Measurements from ENCODE around the gene UPF3A.
"Not testable (repeated sequence)": the region's sequence is repeated elsewhere in the genome, so short reads cannot be mapped to it uniquely, and the experiment has no call there.

Gene UPF3A

GRCh38 chr13:114237415-114238112, 43.8 kb upstream of the UPF3A start:
- Histone ChIP-seq H3K9ac (ENCODE audit: insufficient read length, low read depth) (no peak overlapping the region), H3K27me3 (ENCODE audit: insufficient read depth, insufficient read length) (no peaks in the 10 kb centered on the region), H3K4me1 (ENCODE audit: insufficient read depth, insufficient read length) (no peaks in the 10 kb centered on the region), H3K9me3 (ENCODE audit: insufficient read depth, low read length) (peaks cover 9% of the 10 kb centered on the region), H3K4me3 (ENCODE audit: insufficient read length, low read depth) (no peak overlapping the region), H3K36me3 (ENCODE audit: insufficient read depth, insufficient read length, low read length) (peaks cover 60% of the 10 kb centered on the region)
- TF ChIP-seq YY1 (IDR thresholded peaks at IDR 0.05; ENCODE audit: insufficient read depth, insufficient read length) (no peak), SUZ12 (IDR thresholded peaks at IDR 0.05; ENCODE audit: extremely low read depth, insufficient read depth, insufficient read length) (no peak), ZNF274 (IDR thresholded peaks at IDR 0.05; ENCODE audit: low read depth, low read length) (no peak)
- DNase-seq (ENCODE audit: low read depth, low spot score): no peak

- H3K4me1 ChIP-seq (ENCODE audit: insufficient read depth, insufficient read length): no peaks in the 10 kb centered on the region
- TF ChIP-seq YY1 (IDR thresholded peaks at IDR 0.05; ENCODE audit: insufficient read depth, insufficient read length) (no peak), ZNF274 (IDR thresholded peaks at IDR 0.05; ENCODE audit: low read depth, low read length) (no peak), SUZ12 (IDR thresholded peaks at IDR 0.05; ENCODE audit: extremely low read depth, insufficient read depth, insufficient read length) (no peak)
- no peak overlapping the region for H3K4me3 ChIP-seq (ENCODE audit: insufficient read length, low read depth)
- DNase-seq (ENCODE audit: low read depth, low spot score): no peak
- H3K9me3 ChIP-seq (ENCODE audit: insufficient read depth, low read length): no peaks in the 10 kb centered on the region
- no peak overlapping the region for H3K9ac ChIP-seq (ENCODE audit: insufficient read length, low read depth)
- H3K27me3 ChIP-seq (ENCODE audit: insufficient read depth, insufficient read length): no peaks in the 10 kb centered on the region
- peaks cover 97% of the 10 kb centered on the region for H3K36me3 ChIP-seq (ENCODE audit: insufficient read depth, insufficient read length, low read length)
Observed at GRCh38 chr13:114241918-114242317, 39.5 kb upstream of the UPF3A start.

- Histone ChIP-seq H3K27me3 (ENCODE audit: insufficient read depth, insufficient read length) (no peaks in the 10 kb centered on the region), H3K9ac (ENCODE audit: insufficient read length, low read depth) (no peak overlapping the region), H3K4me3 (ENCODE audit: insufficient read length, low read depth) (no peak overlapping the region), H3K9me3 (ENCODE audit: insufficient read depth, low read length) (no peaks in the 10 kb centered on the region), H3K4me1 (ENCODE audit: insufficient read depth, insufficient read length) (no peaks in the 10 kb centered on the region), H3K36me3 (ENCODE audit: insufficient read depth, insufficient read length, low read length) (peaks cover 98% of the 10 kb centered on the region)
- no peak for DNase-seq (ENCODE audit: low read depth, low spot score)
- TF ChIP-seq YY1 (IDR thresholded peaks at IDR 0.05; ENCODE audit: insufficient read depth, insufficient read length) (no peak), SUZ12 (IDR thresholded peaks at IDR 0.05; ENCODE audit: extremely low read depth, insufficient read depth, insufficient read length) (no peak), ZNF274 (IDR thresholded peaks at IDR 0.05; ENCODE audit: low read depth, low read length) (no peak)
Observed at GRCh38 chr13:114243971-114244370, 37.4 kb upstream of the UPF3A start.

- H3K4me1 ChIP-seq (ENCODE audit: insufficient read depth, insufficient read length): no peaks in the 10 kb centered on the region
- TF ChIP-seq SUZ12 (IDR thresholded peaks at IDR 0.05; ENCODE audit: extremely low read depth, insufficient read depth, insufficient read length): no peak
- H3K9me3 ChIP-seq (ENCODE audit: insufficient read depth, low read length): no peaks in the 10 kb centered on the region
- peaks cover 98% of the 10 kb centered on the region for H3K36me3 ChIP-seq (ENCODE audit: insufficient read depth, insufficient read length, low read length)
- H3K4me3 ChIP-seq (ENCODE audit: insufficient read length, low read depth): no peak overlapping the region
- DNase-seq (ENCODE audit: low read depth, low spot score): no peak
- H3K27me3 ChIP-seq (ENCODE audit: insufficient read depth, insufficient read length): no peaks in the 10 kb centered on the region
- no peak overlapping the region for H3K9ac ChIP-seq (ENCODE audit: insufficient read length, low read depth)
Observed at GRCh38 chr13:114244637-114245036, 36.8 kb upstream of the UPF3A start.

- Histone ChIP-seq H3K9me3 (ENCODE audit: insufficient read depth, low read length) (no peaks in the 10 kb centered on the region), H3K36me3 (ENCODE audit: insufficient read depth, insufficient read length, low read length) (peaks cover 98% of the 10 kb centered on the region), H3K9ac (ENCODE audit: insufficient read length, low read depth) (no peak overlapping the region), H3K27me3 (ENCODE audit: insufficient read depth, insufficient read length) (no peaks in the 10 kb centered on the region), H3K4me1 (ENCODE audit: insufficient read depth, insufficient read length) (no peaks in the 10 kb centered on the region), H3K4me3 (ENCODE audit: insufficient read length, low read depth) (no peak overlapping the region)
- DNase-seq (ENCODE audit: low read depth, low spot score): no peak
- no peak for TF ChIP-seq ZNF274 (IDR thresholded peaks at IDR 0.05; ENCODE audit: low read depth, low read length)
- TF ChIP-seq SUZ12 (IDR thresholded peaks at IDR 0.05; ENCODE audit: extremely low read depth, insufficient read depth, insufficient read length): no peak
- TF ChIP-seq YY1 (IDR thresholded peaks at IDR 0.05; ENCODE audit: insufficient read depth, insufficient read length): no peak
Observed at GRCh38 chr13:114248011-114248410, 33.4 kb upstream of the UPF3A start.

GRCh38 chr13:114249077-114249476, 32.3 kb upstream of the UPF3A start:
- TF ChIP-seq YY1 (IDR thresholded peaks at IDR 0.05; ENCODE audit: insufficient read depth, insufficient read length) (no peak), ZNF274 (IDR thresholded peaks at IDR 0.05; ENCODE audit: low read depth, low read length) (no peak), SUZ12 (IDR thresholded peaks at IDR 0.05; ENCODE audit: extremely low read depth, insufficient read depth, insufficient read length) (no peak)

GRCh38 chr13:114251639-114252440, 29.6 kb upstream of the UPF3A start:
- DNase-seq (ENCODE audit: low read depth, low spot score): not testable (repeated sequence)

More at GRCh38 chr13:114249077-114249476, 32.3 kb upstream of the UPF3A start:
- Histone ChIP-seq H3K36me3 (ENCODE audit: insufficient read depth, insufficient read length, low read length) (peaks cover 95% of the 10 kb centered on the region), H3K9ac (ENCODE audit: insufficient read length, low read depth) (no peak overlapping the region), H3K27me3 (ENCODE audit: insufficient read depth, insufficient read length) (no peaks in the 10 kb centered on the region), H3K4me1 (ENCODE audit: insufficient read depth, insufficient read length) (no peaks in the 10 kb centered on the region), H3K4me3 (ENCODE audit: insufficient read length, low read depth) (no peak overlapping the region), H3K9me3 (ENCODE audit: insufficient read depth, low read length) (no peaks in the 10 kb centered on the region)
- no peak for DNase-seq (ENCODE audit: low read depth, low spot score)

More at GRCh38 chr13:114251639-114252440, 29.6 kb upstream of the UPF3A start:
- peaks cover 88% of the 10 kb centered on the region for H3K36me3 ChIP-seq (ENCODE audit: insufficient read depth, insufficient read length, low read length)
- H3K4me1 ChIP-seq (ENCODE audit: insufficient read depth, insufficient read length); H3K4me3 ChIP-seq (ENCODE audit: insufficient read length, low read depth); H3K27me3 ChIP-seq (ENCODE audit: insufficient read depth, insufficient read length); H3K9ac ChIP-seq (ENCODE audit: insufficient read length, low read depth); H3K9me3 ChIP-seq (ENCODE audit: insufficient read depth, low read length): not testable (repeated sequence)

Measured in NT2/D1 (cell line).